ENCODE results near the gene L1TD1. TPM values are rescaled to one million over a fixed set of nuclear protein-coding genes. Genes with fewer than 3 reads are reported as not detected.
"Not testable (repeated sequence)": the region's sequence is repeated elsewhere in the genome, so short reads cannot be mapped to it uniquely, and the experiment has no call there.

Gene L1TD1
- total RNA-seq, 2 experiments from 2014 or later, result not detected

GRCh38 chr1:62196086-62196690 lies 1.5 kb downstream of the L1TD1 start:
- ChIA-PET POLR2A (no interaction called here), CTCF (no interaction called here)

GRCh38 chr1:62198069-62198780 lies 3.6 kb downstream of the L1TD1 start:
- CTCF ChIA-PET, result interaction anchor here (1.4 kb wide), 1 partner anchor 19 kb away, joined by 4 read pairs; no protein-coding TSS in a partner anchor
- POLR2A ChIA-PET, result no interaction called here

- ChIA-PET POLR2A (no interaction called here), CTCF (no interaction called here)
Measured at GRCh38 chr1:62198781-62199125, 4.1 kb downstream of the L1TD1 start.

GRCh38 chr1:62207187-62207586 lies 12.5 kb downstream of the L1TD1 start:
- POLR2A ChIA-PET, result no interaction called here

GRCh38 chr1:62208087-62208486 lies 13.4 kb downstream of the L1TD1 start:
- ChIA-PET POLR2A (no interaction called here), CTCF (no interaction called here)

More at GRCh38 chr1:62207187-62207586, 12.5 kb downstream of the L1TD1 start:
- CTCF ChIA-PET, result no interaction called here

- CTCF ChIA-PET, result no interaction called here
- POLR2A ChIA-PET, result no interaction called here
Measured at GRCh38 chr1:62208970-62209369, 14.3 kb downstream of the L1TD1 start.

GRCh38 chr1:62209931-62210595 lies 15.4 kb downstream of the L1TD1 start:
- POLR2A ChIA-PET, result no interaction called here
- CTCF ChIA-PET, result no interaction called here

- CTCF ChIA-PET, result no interaction called here
Measured at GRCh38 chr1:62210960-62211359, 16.3 kb downstream of the L1TD1 start.

GRCh38 chr1:62212411-62212810 lies 17.8 kb downstream of the L1TD1 start:
- ChIA-PET POLR2A (no interaction called here), CTCF (no interaction called here)

More at GRCh38 chr1:62210960-62211359, 16.3 kb downstream of the L1TD1 start:
- POLR2A ChIA-PET, result no interaction called here

GRCh38 chr1:62213075-62213914 lies 18.6 kb downstream of the L1TD1 start:
- CTCF ChIA-PET, result interaction anchor here (0.6 kb wide), 1 partner anchor 23 kb away, joined by 4 read pairs; no protein-coding TSS in a partner anchor
- POLR2A ChIA-PET, result no interaction called here

- ChIA-PET POLR2A (no interaction called here), CTCF (no interaction called here)
Measured at GRCh38 chr1:62218604-62219003, 24.0 kb downstream of the L1TD1 start.

- CTCF ChIA-PET, result not testable (repeated sequence)
Measured at GRCh38 chr1:62220456-62220855, 25.8 kb downstream of the L1TD1 start.

GRCh38 chr1:62221171-62221570 lies 26.5 kb downstream of the L1TD1 start:
- ChIA-PET POLR2A (no interaction called here), CTCF (no interaction called here)

More at GRCh38 chr1:62220456-62220855, 25.8 kb downstream of the L1TD1 start:
- POLR2A ChIA-PET, result not testable (repeated sequence)

- CTCF ChIA-PET, result no interaction called here
- POLR2A ChIA-PET, result no interaction called here
Measured at GRCh38 chr1:62222321-62222720, 27.7 kb downstream of the L1TD1 start.

GRCh38 chr1:62224182-62224581 lies 29.5 kb downstream of the L1TD1 start:
- CTCF ChIA-PET, result no interaction called here
- POLR2A ChIA-PET, result no interaction called here

- POLR2A ChIA-PET, result no interaction called here
- CTCF ChIA-PET, result no interaction called here
Measured at GRCh38 chr1:62227496-62227895, 32.8 kb downstream of the L1TD1 start.

GRCh38 chr1:62228136-62228882 lies 33.7 kb downstream of the L1TD1 start:
- ChIA-PET CTCF (no interaction called here), POLR2A (no interaction called here)

- CTCF ChIA-PET, result no interaction called here
- POLR2A ChIA-PET, result no interaction called here
Measured at GRCh38 chr1:62228883-62229187, 34.2 kb downstream of the L1TD1 start.

GRCh38 chr1:62229468-62229867 lies 34.8 kb downstream of the L1TD1 start:
- CTCF ChIA-PET, result no interaction called here
- POLR2A ChIA-PET, result no interaction called here

GRCh38 chr1:62229932-62230331 lies 35.3 kb downstream of the L1TD1 start:
- ChIA-PET CTCF (no interaction called here), POLR2A (no interaction called here)
